Trophoblast cell (in vitro differentiated cells and primary cell): ENCODE results near the gene BSN.

Source experiments
- DNase-seq, 2 donors: peaks; one replicate each; pipeline ENCODE4 v3.0.0-alpha.2; 2016
- H2AFZ ChIP-seq: 2 replicates; pipeline ENCODE4 v1.6.1; 2013; ENCODE audit warnings: low read length, moderate library complexity, mild to moderate bottlenecking; ENCODE audit not compliant: insufficient read depth, poor library complexity
- H2AK5ac ChIP-seq: 2 replicates; pipeline ENCODE4 v1.6.1; 2013; ENCODE audit warnings: mild to moderate bottlenecking, low read length
- H2BK120ac ChIP-seq: 2 replicates; pipeline ENCODE4 v1.6.1; 2013; ENCODE audit warnings: low read length, mild to moderate bottlenecking, moderate library complexity; ENCODE audit not compliant: insufficient read depth, poor library complexity
- H2BK12ac ChIP-seq: 2 replicates; pipeline ENCODE4 v1.6.1; 2013; ENCODE audit warnings: mild to moderate bottlenecking, low read length, moderate library complexity
- H2BK5ac ChIP-seq: 2 replicates; pipeline ENCODE4 v1.6.1; 2013; ENCODE audit warnings: low read length, low read depth, moderate library complexity, mild to moderate bottlenecking; ENCODE audit not compliant: poor library complexity
- H3K14ac ChIP-seq: 2 replicates; pipeline ENCODE4 v1.6.1; 2013; ENCODE audit warnings: mild to moderate bottlenecking, low read length
- H3K18ac ChIP-seq: 2 replicates; pipeline ENCODE4 v1.6.1; 2013; ENCODE audit warnings: mild to moderate bottlenecking, low read length
- H3K23ac ChIP-seq: 2 replicates; pipeline ENCODE4 v1.6.1; 2013; ENCODE audit warnings: low read length
- H3K27ac ChIP-seq: 2 replicates; pipeline ENCODE4 v1.5.1; 2013; ENCODE audit warnings: low read depth, mild to moderate bottlenecking, inconsistent platforms, low read length, moderate library complexity
- H3K27me3 ChIP-seq: 2 replicates; pipeline ENCODE4 v1.6.1; 2013; ENCODE audit warnings: inconsistent platforms, mild to moderate bottlenecking, low read length, moderate library complexity; ENCODE audit not compliant: insufficient read depth
- H3K36me3 ChIP-seq, 2 experiments: 1 replicate in 1 of 2; 2 replicates in 1 of 2; pipeline ENCODE4 v1.6.1; 2013; ENCODE audit warnings: low read length in 2 of 2, mild to moderate bottlenecking in 2 of 2, moderate library complexity in 1 of 2; ENCODE audit not compliant: insufficient read depth in 2 of 2, control insufficient read depth in 1 of 2
- H3K4ac ChIP-seq: 2 replicates; pipeline ENCODE4 v1.6.1; 2013; ENCODE audit warnings: low read depth, mild to moderate bottlenecking, low read length, moderate library complexity
- H3K4me1 ChIP-seq, 2 experiments: 1 replicate in 1 of 2; 2 replicates in 1 of 2; pipeline ENCODE4 v1.6.1; 2013; ENCODE audit warnings: low read length in 2 of 2, mild to moderate bottlenecking in 2 of 2, moderate library complexity in 1 of 2; ENCODE audit not compliant: insufficient read depth in 2 of 2, control insufficient read depth in 1 of 2
- H3K4me2 ChIP-seq: 2 replicates; pipeline ENCODE4 v1.6.1; 2013; ENCODE audit warnings: inconsistent platforms, mild to moderate bottlenecking, low read length, moderate library complexity
- H3K4me3 ChIP-seq: 2 replicates; pipeline ENCODE4 v1.5.1; 2013; ENCODE audit warnings: mild to moderate bottlenecking, low read depth, low read length, inconsistent platforms
- H3K79me1 ChIP-seq: one replicate; pipeline ENCODE4 v1.6.1; 2013; ENCODE audit warnings: low read length
- H3K79me2 ChIP-seq: 2 replicates; pipeline ENCODE4 v1.6.1; 2013; ENCODE audit warnings: low read length, mild to moderate bottlenecking; ENCODE audit not compliant: control insufficient read depth, insufficient read depth, poor library complexity
- H3K9ac ChIP-seq: 2 replicates; pipeline ENCODE4 v1.6.1; 2013; ENCODE audit warnings: mild to moderate bottlenecking, low read length
- H3K9me3 ChIP-seq: 2 replicates; pipeline ENCODE4 v1.6.1; 2013; ENCODE audit warnings: low read depth, mild to moderate bottlenecking, control low read depth, inconsistent platforms, low read length; ENCODE audit not compliant: insufficient read depth
- H4K12ac ChIP-seq: 2 replicates; pipeline ENCODE4 v1.6.1; 2013; ENCODE audit warnings: low read depth, mild to moderate bottlenecking, low read length, moderate library complexity
- H4K8ac ChIP-seq: 2 replicates; pipeline ENCODE4 v1.6.1; 2013; ENCODE audit warnings: low read depth, mild to moderate bottlenecking, low read length, moderate library complexity
- H4K91ac ChIP-seq: one replicate; pipeline ENCODE4 v1.6.1; 2013; ENCODE audit warnings: low read depth, mild to moderate bottlenecking, low read length, moderate library complexity
- WGBS: extraction: QIAGEN DNeasy Blood & Tissue Kit; methylation state at CpG from one replicate; pipeline ENCODE4 v1.1.7; 2013; ENCODE audit warnings: missing lambda C conversion rate; ENCODE audit not compliant: insufficient read length, insufficient coverage; ENCODE audit errors: extremely low coverage; 5-methylcytosine and 5-hydroxymethylcytosine counted together

Gene BSN

GRCh38 chr3:49706456-49707112 lies 152.3 kb downstream of the BSN start:
- Histone ChIP-seq H3K9ac (no peak overlapping the region), H3K4me3 (no peak overlapping the region), H2AK5ac (no peak overlapping the region), H4K12ac (no peak overlapping the region), H2BK120ac (no peak overlapping the region), H3K4ac (no peak overlapping the region), H3K27me3 (no peaks in the 10 kb centered on the region), H3K23ac (no peak overlapping the region), H3K79me2 (no peaks in the 10 kb centered on the region), H4K91ac (no peak overlapping the region), H2BK5ac (no peak overlapping the region), H3K36me3 (peaks cover 37 to 47% of the 10 kb centered on the region in 2 experiments), H3K14ac (no peak overlapping the region), H3K4me1 (no peaks in the 10 kb centered on the region), H2BK12ac (no peak overlapping the region), H3K27ac (no peak overlapping the region), H4K8ac (no peak overlapping the region), H3K79me1 (no peaks in the 10 kb centered on the region), H3K4me2 (no peak overlapping the region), H3K18ac (no peak overlapping the region), H2AFZ (no peak overlapping the region), H3K9me3 (peaks cover 2% of the 10 kb centered on the region)
- WGBS: no CpG with 5 or more reads among the region's 9 CpGs
- DNase-seq: no peak

- Histone ChIP-seq H2BK5ac (no peak overlapping the region), H3K27ac (no peak overlapping the region), H3K36me3 (peaks cover 32 to 43% of the 10 kb centered on the region in 2 experiments), H3K4me1 (peaks cover 0 to under 1% of the 10 kb centered on the region in 2 experiments), H2AK5ac (no peak overlapping the region), H4K91ac (no peak overlapping the region), H3K9me3 (peaks cover 2% of the 10 kb centered on the region), H3K27me3 (no peaks in the 10 kb centered on the region), H3K79me1 (no peaks in the 10 kb centered on the region), H3K4ac (no peak overlapping the region), H4K12ac (no peak overlapping the region), H2BK12ac (no peak overlapping the region), H4K8ac (no peak overlapping the region), H3K79me2 (no peaks in the 10 kb centered on the region), H3K23ac (no peak overlapping the region), H2AFZ (no peak overlapping the region), H2BK120ac (no peak overlapping the region), H3K4me3 (no peak overlapping the region), H3K14ac (no peak overlapping the region), H3K9ac (no peak overlapping the region), H3K18ac (no peak overlapping the region), H3K4me2 (no peak overlapping the region)
- no peak for DNase-seq
- no CpG with 5 or more reads among the region's 4 CpGs for WGBS
Observed at GRCh38 chr3:49707113-49707480, 152.8 kb downstream of the BSN start.

- H3K4me1 ChIP-seq: peaks cover 0 to 3% of the 10 kb centered on the region in 2 experiments
- H4K8ac ChIP-seq: no peak overlapping the region
- no peak overlapping the region for H2AK5ac ChIP-seq
- H3K14ac ChIP-seq: no peak overlapping the region
- H2AFZ ChIP-seq: no peak overlapping the region
- H3K27ac ChIP-seq: no peak overlapping the region
- H3K4me2 ChIP-seq: no peak overlapping the region
- H4K12ac ChIP-seq: no peak overlapping the region
- H3K9me3 ChIP-seq: peaks cover 4% of the 10 kb centered on the region
- no peak overlapping the region for H2BK5ac ChIP-seq
- no peak overlapping the region for H3K4me3 ChIP-seq
- no CpG with 5 or more reads among the region's 8 CpGs for WGBS
- peaks cover 18 to 22% of the 10 kb centered on the region in 2 experiments for H3K36me3 ChIP-seq
- H3K18ac ChIP-seq: no peak overlapping the region
- DNase-seq: no peak
- H3K9ac ChIP-seq: no peak overlapping the region
- no peaks in the 10 kb centered on the region for H3K27me3 ChIP-seq
- H3K23ac ChIP-seq: no peak overlapping the region
- H3K79me1 ChIP-seq: no peaks in the 10 kb centered on the region
- no peak overlapping the region for H2BK12ac ChIP-seq
- H4K91ac ChIP-seq: no peak overlapping the region
- no peak overlapping the region for H2BK120ac ChIP-seq
- H3K79me2 ChIP-seq: no peaks in the 10 kb centered on the region
- no peak overlapping the region for H3K4ac ChIP-seq
Observed at GRCh38 chr3:49709852-49710251, 155.6 kb downstream of the BSN start.

GRCh38 chr3:49711489-49711888 lies 157.2 kb downstream of the BSN start:
- Histone ChIP-seq H3K27ac (no peak overlapping the region), H3K79me2 (no peaks in the 10 kb centered on the region), H3K9ac (no peak overlapping the region), H3K4ac (no peak overlapping the region), H2BK5ac (no peak overlapping the region), H3K4me2 (no peak overlapping the region), H3K27me3 (no peaks in the 10 kb centered on the region), H3K18ac (no peak overlapping the region), H2BK12ac (no peak overlapping the region), H2AK5ac (no peak overlapping the region), H3K4me3 (no peak overlapping the region), H3K14ac (no peak overlapping the region), H2AFZ (no peak overlapping the region), H4K8ac (no peak overlapping the region), H3K9me3 (peaks cover 4% of the 10 kb centered on the region), H3K79me1 (no peaks in the 10 kb centered on the region), H3K4me1 (peaks cover 0 to 3% of the 10 kb centered on the region in 2 experiments), H3K36me3 (peaks cover 17 to 18% of the 10 kb centered on the region in 2 experiments), H3K23ac (no peak overlapping the region), H4K91ac (no peak overlapping the region), H2BK120ac (no peak overlapping the region), H4K12ac (no peak overlapping the region)
- WGBS: no CpG with 5 or more reads among the region's 5 CpGs
- DNase-seq: no peak
